ENCODE data around the gene DNTT.

GRCh38 chr10:96292971-96293920, 11.0 kb upstream of the DNTT start:
- no peak for TF ChIP-seq POLR2A (IDR thresholded peaks at IDR 0.05)
- TF ChIP-seq CTCF (IDR thresholded peaks at IDR 0.05) = peak; percentile 15 to 42 (median 30)

Measured in testis (tissue), 2 donors.